HL-60 (cell line): ENCODE results near the gene UGT1A4.

Source experiments
- GABPA ChIP-seq: IDR thresholded peaks from 2 replicates; pipeline ENCODE4 v1.6.1; 2012; ENCODE audit warnings: low read depth
- REST ChIP-seq: IDR thresholded peaks from 2 replicates; pipeline ENCODE4 v1.6.1; 2012; ENCODE audit warnings: low read depth; ENCODE audit not compliant: insufficient replicate concordance

GRCh38 chr2:233699424-233700027 is 19.0 kb upstream of the UGT1A4 start:
- TF ChIP-seq GABPA (no peak), REST (no peak)
